ENCODE measurements around the gene LPAR1. TPM values are rescaled to one million over a fixed set of nuclear protein-coding genes. Genes with fewer than 3 reads are reported as not detected.

Gene LPAR1
- total RNA-seq, 2 donors from 2014 or later = 5.0 to 5.9 TPM

DNA sequence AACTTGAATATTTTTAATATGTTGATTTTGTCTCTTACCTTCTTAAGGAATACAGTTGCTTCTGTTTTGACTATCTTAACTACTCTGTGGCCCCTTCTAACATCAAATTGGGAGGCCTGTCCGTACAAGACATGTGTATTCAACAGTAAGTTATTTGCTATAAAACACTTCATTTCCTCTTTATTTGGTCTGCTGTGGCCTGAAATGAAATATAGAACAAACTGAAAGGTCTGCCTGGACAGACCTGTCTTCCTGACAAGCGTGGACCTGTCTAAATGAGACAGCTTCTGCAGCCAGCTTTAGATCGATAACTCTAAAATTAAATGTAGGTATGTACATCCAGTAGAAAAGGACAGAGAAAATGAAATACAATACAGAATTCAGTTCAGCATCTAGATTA is 2.2 kb upstream of the LPAR1 start:
- no peak for TF ChIP-seq CTCF (conservative IDR thresholded peaks at IDR 0.05)
- H3K36me3 ChIP-seq (ENCODE audit: control insufficient read depth, insufficient read depth, low read length) = no peaks in the 10 kb centered on the region
- peaks cover 9% of the 10 kb centered on the region for H3K9me3 ChIP-seq (ENCODE audit: control insufficient read depth, low read length)
- H3K9me3 Mint-ChIP-seq = no peaks in the 10 kb centered on the region
- H3K9ac ChIP-seq (ENCODE audit: extremely low read depth, low read length, poor library complexity, severe bottlenecking) = no peak overlapping the region
- WGBS, 2 experiments (ENCODE audit: insufficient coverage in 1 of 2, insufficient read length in 1 of 2) = 96 to 100% methylated on average over 1 to 3 of the region's 3 CpGs
- H3K4me3 ChIP-seq (ENCODE audit: low read length) = no peak overlapping the region
- H3K36me3 Mint-ChIP-seq (ENCODE audit: low read depth) = no peaks in the 10 kb centered on the region
- no peak overlapping the region for H3K27ac ChIP-seq (ENCODE audit: low read depth, low read length)
- H3K4me1 ChIP-seq (ENCODE audit: control insufficient read depth, insufficient read depth, low read length) = peaks cover 5% of the 10 kb centered on the region
- DNase-seq = no peak
- H3K27me3 ChIP-seq (ENCODE audit: control insufficient read depth, insufficient read depth, low read length, poor library complexity, severe bottlenecking) = peaks cover 19% of the 10 kb centered on the region
- peaks cover 21% of the 10 kb centered on the region for H3K4me1 Mint-ChIP-seq
- no peak overlapping the region for H3K27ac Mint-ChIP-seq
- no peak overlapping the region for H3K4me3 Mint-ChIP-seq
- H3K27me3 Mint-ChIP-seq (ENCODE audit: insufficient read depth) = peaks cover 33% of the 10 kb centered on the region

DNA sequence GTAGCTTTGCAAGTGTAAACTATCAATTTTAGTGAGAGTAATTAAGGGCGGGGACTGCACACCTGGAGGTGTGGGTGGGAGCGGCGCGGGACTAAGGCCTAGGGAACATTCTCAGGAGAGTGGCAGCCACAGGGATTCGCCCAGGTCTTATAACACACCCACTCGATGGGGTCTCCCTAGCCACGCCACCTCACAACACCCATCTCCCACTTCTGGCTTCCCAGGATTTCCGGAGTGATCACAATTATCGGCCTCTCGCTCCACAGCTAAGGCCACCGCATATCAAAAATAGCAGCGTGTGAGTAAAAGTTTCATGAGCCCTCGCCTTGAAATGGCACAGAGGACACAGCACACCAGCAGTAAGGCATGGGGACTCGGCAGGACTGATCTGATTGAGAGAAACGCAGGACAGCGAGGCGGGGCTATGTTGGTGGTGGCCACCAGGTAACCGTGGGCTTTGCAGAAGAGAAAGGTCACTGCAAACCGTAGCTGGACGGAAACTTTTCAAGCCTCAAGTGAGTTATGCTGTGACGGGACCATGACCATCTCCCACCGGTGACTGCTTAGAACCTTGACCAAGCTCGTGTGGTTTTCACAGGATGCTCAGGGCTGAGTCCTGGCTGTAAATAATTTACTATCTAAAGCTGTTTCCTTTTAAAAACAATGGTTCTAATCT is 1.1 kb upstream of the LPAR1 start:
- TF ChIP-seq CTCF (conservative IDR thresholded peaks at IDR 0.05) = peak; percentile 28
- Mint-ChIP-seq H3K27me3 (ENCODE audit: insufficient read depth) (peaks cover 40% of the 10 kb centered on the region), H3K9me3 (no peaks in the 10 kb centered on the region), H3K36me3 (ENCODE audit: low read depth) (no peaks in the 10 kb centered on the region), H3K27ac (no peak overlapping the region), H3K4me3 (peak overlapping the region; percentile 56), H3K4me1 (peaks cover 23% of the 10 kb centered on the region)
- Histone ChIP-seq H3K27me3 (ENCODE audit: control insufficient read depth, insufficient read depth, low read length, poor library complexity, severe bottlenecking) (peaks cover 19% of the 10 kb centered on the region), H3K36me3 (ENCODE audit: control insufficient read depth, insufficient read depth, low read length) (no peaks in the 10 kb centered on the region), H3K4me3 (ENCODE audit: low read length) (peak overlapping the region; percentile 70), H3K27ac (ENCODE audit: low read depth, low read length) (no peak overlapping the region), H3K9me3 (ENCODE audit: control insufficient read depth, low read length) (no peaks in the 10 kb centered on the region), H3K9ac (ENCODE audit: extremely low read depth, low read length, poor library complexity, severe bottlenecking) (no peak overlapping the region), H3K4me1 (ENCODE audit: control insufficient read depth, insufficient read depth, low read length) (peaks cover 5% of the 10 kb centered on the region)
- DNase-seq = peak; percentile 75
- 65 to 72% methylated on average over 15 to 23 of the region's 23 CpGs for WGBS, 2 experiments (ENCODE audit: insufficient coverage in 1 of 2, insufficient read length in 1 of 2)

- 0% methylated on average over 19 to 83 of the region's 83 CpGs for WGBS, 2 experiments (ENCODE audit: insufficient coverage in 1 of 2, insufficient read length in 1 of 2)
- H3K4me3 Mint-ChIP-seq = peak overlapping the region; percentile 56
- Histone ChIP-seq H3K4me1 (ENCODE audit: control insufficient read depth, insufficient read depth, low read length) (peaks cover 5% of the 10 kb centered on the region), H3K9ac (ENCODE audit: extremely low read depth, low read length, poor library complexity, severe bottlenecking) (peak overlapping the region; percentile 44), H3K4me3 (ENCODE audit: low read length) (peak overlapping the region; percentile 81), H3K27ac (ENCODE audit: low read depth, low read length) (no peak overlapping the region), H3K36me3 (ENCODE audit: control insufficient read depth, insufficient read depth, low read length) (no peaks in the 10 kb centered on the region), H3K9me3 (ENCODE audit: control insufficient read depth, low read length) (no peaks in the 10 kb centered on the region), H3K27me3 (ENCODE audit: control insufficient read depth, insufficient read depth, low read length, poor library complexity, severe bottlenecking) (peaks cover 19% of the 10 kb centered on the region)
- peak; percentile 78 for TF ChIP-seq CTCF (conservative IDR thresholded peaks at IDR 0.05)
- no peak overlapping the region for H3K27ac Mint-ChIP-seq
- H3K27me3 Mint-ChIP-seq (ENCODE audit: insufficient read depth) = peaks cover 40% of the 10 kb centered on the region
- peak; percentile 85 for DNase-seq
- H3K9me3 Mint-ChIP-seq = no peaks in the 10 kb centered on the region
- H3K36me3 Mint-ChIP-seq (ENCODE audit: low read depth) = no peaks in the 10 kb centered on the region
- peaks cover 23% of the 10 kb centered on the region for H3K4me1 Mint-ChIP-seq
Measured at GRCh38 chr9:111037708-111038330, 451 bp downstream of the LPAR1 start.

All from endodermal cell (in vitro differentiated cells).